HFFc6 (cell line): Measurements from ENCODE around the gene TULP4. TPM values are rescaled to one million over a fixed set of nuclear protein-coding genes. Genes with fewer than 3 reads are reported as not detected.

Source experiments
- DNase-seq: peaks from one replicate; pipeline ENCODE4 v3.0.0-alpha.2; 2018
- H3K27ac Mint-ChIP-seq: 2 replicates; pipeline ENCODE4 v1.8.0; 2020; ENCODE audit warnings: mild to moderate bottlenecking, mixed read lengths
- H3K27me3 Mint-ChIP-seq: 2 replicates; pipeline ENCODE4 v1.8.0; 2021; ENCODE audit warnings: mild to moderate bottlenecking, moderate library complexity, mixed read lengths; ENCODE audit not compliant: insufficient read depth
- H3K36me3 Mint-ChIP-seq: 2 replicates; pipeline ENCODE4 v1.8.0; 2021; ENCODE audit warnings: low read depth, mixed read lengths
- H3K4me1 Mint-ChIP-seq: 2 replicates; pipeline ENCODE4 v1.8.0; 2020; ENCODE audit warnings: low read depth, mixed read lengths
- H3K4me3 Mint-ChIP-seq: 2 replicates; pipeline ENCODE4 v1.8.0; 2020; ENCODE audit warnings: mild to moderate bottlenecking, moderate library complexity, mixed read lengths
- H3K9me3 Mint-ChIP-seq: 2 replicates; pipeline ENCODE4 v1.8.0; 2020; ENCODE audit warnings: mild to moderate bottlenecking, mixed read lengths
- total RNA-seq, 6 experiments: library from RNA; stranded (reverse); fragmentation: NEBNext Ultra II Directional; extraction: Animal tissue kit (Norgen Biotek cat#: 25700); gene quantifications; 2 replicates in 1 of 6; 3 replicates in 5 of 6; pipeline ENCODE4 v1.2.3, GENCODE V29; 2021
- TF ChIP-seq, protein P1 (sequence below): fragments of 200-600 bp; sonication (generic); IDR thresholded peaks from 2 replicates; pipeline ENCODE4 v1.5.0; 2021; ENCODE audit warnings: antibody characterized with exemption, mild to moderate bottlenecking

Gene TULP4
- total RNA-seq, 6 experiments from 2014 or later, result 48.4 to 55.2 (median 51.8) TPM

DNA sequence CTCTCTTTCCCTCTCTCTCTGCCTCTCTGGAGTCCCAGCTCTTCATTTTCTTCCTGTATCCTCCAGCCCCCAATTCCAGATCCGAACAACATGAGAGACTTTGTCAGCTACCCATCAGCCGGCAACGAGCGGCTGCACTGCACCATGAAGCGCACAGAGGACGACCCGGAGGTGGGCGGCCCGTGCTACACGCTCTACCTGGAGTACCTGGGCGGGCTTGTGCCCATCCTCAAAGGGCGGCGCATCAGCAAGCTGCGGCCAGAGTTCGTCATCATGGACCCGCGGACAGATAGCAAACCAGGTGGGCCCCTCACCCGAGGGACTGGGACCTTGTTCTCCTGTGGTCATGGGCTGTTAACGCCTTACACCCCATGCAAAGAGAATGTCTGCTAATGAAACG, 168.7 kb downstream of the TULP4 start:
- TF ChIP-seq, protein P1, sequence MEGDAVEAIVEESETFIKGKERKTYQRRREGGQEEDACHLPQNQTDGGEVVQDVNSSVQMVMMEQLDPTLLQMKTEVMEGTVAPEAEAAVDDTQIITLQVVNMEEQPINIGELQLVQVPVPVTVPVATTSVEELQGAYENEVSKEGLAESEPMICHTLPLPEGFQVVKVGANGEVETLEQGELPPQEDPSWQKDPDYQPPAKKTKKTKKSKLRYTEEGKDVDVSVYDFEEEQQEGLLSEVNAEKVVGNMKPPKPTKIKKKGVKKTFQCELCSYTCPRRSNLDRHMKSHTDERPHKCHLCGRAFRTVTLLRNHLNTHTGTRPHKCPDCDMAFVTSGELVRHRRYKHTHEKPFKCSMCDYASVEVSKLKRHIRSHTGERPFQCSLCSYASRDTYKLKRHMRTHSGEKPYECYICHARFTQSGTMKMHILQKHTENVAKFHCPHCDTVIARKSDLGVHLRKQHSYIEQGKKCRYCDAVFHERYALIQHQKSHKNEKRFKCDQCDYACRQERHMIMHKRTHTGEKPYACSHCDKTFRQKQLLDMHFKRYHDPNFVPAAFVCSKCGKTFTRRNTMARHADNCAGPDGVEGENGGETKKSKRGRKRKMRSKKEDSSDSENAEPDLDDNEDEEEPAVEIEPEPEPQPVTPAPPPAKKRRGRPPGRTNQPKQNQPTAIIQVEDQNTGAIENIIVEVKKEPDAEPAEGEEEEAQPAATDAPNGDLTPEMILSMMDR, result no peak
- H3K9me3 Mint-ChIP-seq, result no peaks in the 10 kb centered on the region

DNA sequence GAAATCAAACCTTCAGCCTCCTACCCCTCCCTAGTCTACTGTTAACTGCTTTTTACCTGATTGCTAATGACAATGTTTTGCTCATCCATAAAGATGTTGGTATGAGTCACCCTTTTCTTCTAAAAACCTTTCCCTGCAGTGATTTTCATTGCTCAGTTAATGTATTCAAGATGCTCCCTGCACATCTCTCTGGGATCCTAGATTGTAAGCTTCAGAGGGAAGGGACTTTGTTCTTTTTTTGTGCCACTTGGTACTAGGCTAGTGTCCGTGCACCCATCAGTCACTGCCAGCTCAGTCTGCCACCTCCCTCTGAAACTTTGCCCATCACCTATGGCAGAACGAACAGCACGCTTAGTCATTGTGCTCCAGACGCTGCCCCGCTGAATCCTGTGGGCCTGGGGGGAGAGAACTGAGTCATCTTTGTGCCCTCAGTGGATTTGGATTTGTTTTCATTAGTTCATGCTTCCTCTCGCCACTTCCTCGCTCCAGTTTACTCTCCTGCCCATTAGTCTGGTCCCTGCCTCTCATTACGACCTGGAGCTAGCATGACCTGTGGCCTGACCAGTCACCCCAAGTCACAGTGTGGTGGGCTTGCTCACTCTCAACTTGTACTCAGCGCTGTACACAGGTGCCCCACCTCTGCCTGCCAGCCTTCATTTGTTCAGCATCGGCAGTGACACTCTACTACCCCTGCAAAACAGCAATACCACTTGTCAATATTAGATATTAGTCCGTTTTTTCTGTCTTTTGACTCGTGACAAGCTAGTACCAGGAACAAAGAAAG, 169.6 kb downstream of the TULP4 start:
- Mint-ChIP-seq H3K27me3 (peaks cover 4% of the 10 kb centered on the region; the same call in 1 of the 2 replicates), H3K27ac (peak overlapping the region; percentile 89), H3K4me3 (peak overlapping the region; percentile 71), H3K36me3 (peaks cover 19% of the 10 kb centered on the region), H3K9me3 (no peaks in the 10 kb centered on the region), H3K4me1 (peaks cover 53% of the 10 kb centered on the region)
- DNase-seq, result peak; percentile 83
- TF ChIP-seq, protein P1, result no peak

More for the DNA sequence above, 168.7 kb downstream of the TULP4 start:
- DNase-seq, result no peak
- Mint-ChIP-seq H3K27me3 (peaks cover 4% of the 10 kb centered on the region; the same call in 1 of the 2 replicates), H3K36me3 (peaks cover 25% of the 10 kb centered on the region), H3K27ac (peak overlapping the region; percentile 89), H3K4me1 (peaks cover 56% of the 10 kb centered on the region), H3K4me3 (no peak overlapping the region)

DNA sequence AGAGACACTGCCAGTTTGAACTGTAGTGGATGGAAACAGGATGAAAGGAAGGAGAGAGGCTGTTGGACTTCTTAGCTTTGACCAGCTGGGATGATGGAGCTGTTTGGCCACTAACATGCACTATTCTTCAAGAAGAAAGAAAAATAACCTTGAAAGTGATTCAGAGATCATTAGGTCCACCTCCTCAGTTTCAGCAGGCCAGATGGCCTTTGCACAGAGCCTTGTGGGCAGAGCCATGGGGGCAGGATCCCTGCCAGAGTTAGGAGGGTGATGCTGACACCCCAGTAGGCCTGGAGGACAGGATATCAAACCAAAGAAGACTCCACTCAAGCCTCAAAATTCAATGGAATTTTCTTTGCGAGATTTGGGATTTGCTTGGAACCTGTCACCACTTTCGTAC, 173.2 kb downstream of the TULP4 start:
- DNase-seq, result no peak
- H3K27me3 Mint-ChIP-seq, result peaks cover 4% of the 10 kb centered on the region; the same call in 1 of the 2 replicates
- H3K4me1 Mint-ChIP-seq, result peaks cover 72% of the 10 kb centered on the region

DNA sequence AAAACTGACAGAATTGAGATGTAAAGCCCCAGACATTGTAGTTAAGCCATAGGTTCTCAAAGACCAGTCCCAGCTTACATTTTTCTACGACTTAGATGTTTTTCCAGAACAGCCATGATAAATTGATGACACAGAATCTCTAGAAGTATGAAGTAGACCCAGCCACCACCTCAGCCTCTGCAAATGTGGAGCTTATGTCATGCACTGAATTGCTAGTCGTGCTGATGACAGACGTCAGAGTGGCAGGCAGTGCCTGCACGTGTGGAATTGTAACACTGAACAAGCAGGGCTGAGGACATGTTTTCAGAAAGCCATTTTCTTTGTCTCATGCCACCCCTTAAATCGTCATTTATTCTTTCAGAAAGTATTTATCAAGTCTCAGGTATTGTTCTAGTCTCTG, 175.2 kb downstream of the TULP4 start:
- peak; percentile 39 for DNase-seq
- Mint-ChIP-seq H3K4me1 (peaks cover 51% of the 10 kb centered on the region), H3K36me3 (peaks cover 18% of the 10 kb centered on the region), H3K27me3 (no peaks in the 10 kb centered on the region), H3K4me3 (peak overlapping the region; percentile 68), H3K27ac (peak overlapping the region; percentile 91), H3K9me3 (no peaks in the 10 kb centered on the region)
- TF ChIP-seq, protein P1, result no peak

More for the DNA sequence above, 173.2 kb downstream of the TULP4 start:
- H3K4me3 Mint-ChIP-seq, result no peak overlapping the region
- TF ChIP-seq, protein P1, result no peak
- H3K36me3 Mint-ChIP-seq, result peaks cover 14% of the 10 kb centered on the region
- no peaks in the 10 kb centered on the region for H3K9me3 Mint-ChIP-seq
- H3K27ac Mint-ChIP-seq, result no peak overlapping the region

DNA sequence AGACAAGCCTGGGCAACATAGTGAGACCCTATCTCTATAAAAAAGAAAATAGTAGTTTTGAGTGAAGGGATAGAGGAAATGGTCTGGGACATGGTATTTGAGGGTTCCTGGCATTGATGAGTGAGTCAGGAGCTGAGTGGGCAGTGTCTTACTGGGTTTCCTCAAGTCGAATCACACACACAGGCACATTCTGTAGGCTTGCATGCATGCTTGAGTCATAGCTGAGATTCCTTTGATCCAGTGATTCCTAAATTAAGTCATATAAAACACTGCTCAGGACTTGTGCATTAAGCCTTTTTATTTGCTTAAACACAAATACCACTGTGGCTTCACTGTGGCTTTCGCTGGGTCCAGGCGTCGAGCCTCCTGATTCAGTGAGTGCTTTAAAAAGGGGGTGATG, 175.8 kb downstream of the TULP4 start:
- Mint-ChIP-seq H3K27ac (peak overlapping the region; percentile 91), H3K4me3 (peak overlapping the region; percentile 68), H3K27me3 (no peaks in the 10 kb centered on the region), H3K36me3 (peaks cover 18% of the 10 kb centered on the region), H3K9me3 (no peaks in the 10 kb centered on the region), H3K4me1 (peaks cover 46% of the 10 kb centered on the region)
- peak; percentile 95 for DNase-seq
- TF ChIP-seq, protein P1, result no peak
